NCI-H1105 (cell line): ENCODE results near the gene SIAE.

Experiments used
- DNase-seq: peaks from one replicate; lab custom pipeline; 2025; lab: John Stamatoyannopoulos, UW

SIAE gene

DNA sequence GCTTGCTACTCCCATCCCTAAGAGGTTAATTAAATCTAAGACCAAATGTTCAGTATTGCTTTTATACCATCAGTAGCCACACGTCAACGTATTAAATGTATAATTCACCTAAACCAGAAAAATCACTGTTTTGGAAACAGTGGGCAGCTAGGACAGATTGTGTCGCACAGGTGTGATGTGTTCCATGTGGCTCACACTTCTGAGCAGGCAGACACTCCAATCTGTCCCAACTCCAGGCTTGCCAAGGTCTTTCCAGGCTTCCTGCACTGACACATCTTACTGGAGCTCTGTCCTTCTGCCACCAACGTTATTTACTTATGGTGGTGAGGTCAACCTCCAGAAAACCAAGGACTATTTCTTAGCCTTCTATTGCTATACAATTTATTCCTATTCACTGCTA lies 11.4 kb downstream of the SIAE start:
- DNase-seq, result no peak

DNA sequence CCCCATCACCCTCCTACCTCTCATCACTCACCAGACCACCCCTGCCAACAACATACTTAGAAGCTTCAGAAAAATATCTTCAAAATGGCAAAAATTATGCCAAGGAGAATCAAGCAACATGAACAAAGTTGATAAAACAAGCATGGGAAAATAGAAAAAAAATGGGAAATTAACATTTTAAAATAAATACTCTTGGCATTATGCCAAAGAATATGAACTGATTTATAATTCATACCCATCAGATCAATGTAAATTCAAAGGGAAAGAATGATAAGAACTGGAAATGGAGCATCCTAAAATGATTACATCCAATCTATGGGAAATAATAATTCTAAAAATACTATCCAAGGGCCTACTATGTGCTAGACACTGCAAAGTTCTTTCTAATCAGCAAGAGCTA lies 12.0 kb downstream of the SIAE start:
- no peak for DNase-seq

DNA sequence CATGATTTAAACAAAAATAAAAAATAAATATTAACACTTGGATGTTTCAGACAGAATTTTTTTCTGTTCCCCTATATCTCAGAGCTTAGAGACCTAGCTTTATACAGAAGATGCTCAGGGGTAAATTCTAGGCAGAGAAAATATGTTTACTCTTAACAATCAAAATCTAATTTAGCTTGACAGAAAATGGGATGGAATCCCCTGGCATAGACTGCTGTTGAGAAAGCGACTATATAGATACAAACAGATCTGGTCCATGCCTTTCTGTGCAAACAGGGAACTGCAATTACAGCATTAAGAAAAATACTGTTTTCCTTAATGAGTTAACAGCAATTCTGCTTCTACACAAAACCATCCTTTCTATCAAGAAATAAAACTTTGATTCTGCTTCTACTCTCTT lies 14.6 kb downstream of the SIAE start:
- DNase-seq, result no peak

DNA sequence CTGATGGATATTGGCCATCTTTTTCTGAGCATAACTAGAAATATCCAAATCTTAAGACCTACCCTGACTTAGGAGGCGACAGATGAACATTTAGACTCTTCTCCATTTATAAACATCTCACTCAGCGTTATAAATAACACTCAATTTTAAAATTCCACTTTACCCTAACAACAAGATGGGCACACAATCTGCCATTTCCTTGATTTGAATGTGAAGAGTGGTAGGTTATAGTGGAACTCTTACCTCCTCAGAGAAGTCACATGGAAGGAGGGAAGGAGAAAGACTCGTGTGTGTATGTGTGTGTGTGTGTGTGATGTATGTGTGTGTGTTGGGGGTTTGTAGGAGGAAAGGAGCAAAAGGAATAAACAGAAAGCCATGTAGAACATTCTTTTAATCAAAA lies 15.0 kb downstream of the SIAE start:
- DNase-seq, result no peak

DNA sequence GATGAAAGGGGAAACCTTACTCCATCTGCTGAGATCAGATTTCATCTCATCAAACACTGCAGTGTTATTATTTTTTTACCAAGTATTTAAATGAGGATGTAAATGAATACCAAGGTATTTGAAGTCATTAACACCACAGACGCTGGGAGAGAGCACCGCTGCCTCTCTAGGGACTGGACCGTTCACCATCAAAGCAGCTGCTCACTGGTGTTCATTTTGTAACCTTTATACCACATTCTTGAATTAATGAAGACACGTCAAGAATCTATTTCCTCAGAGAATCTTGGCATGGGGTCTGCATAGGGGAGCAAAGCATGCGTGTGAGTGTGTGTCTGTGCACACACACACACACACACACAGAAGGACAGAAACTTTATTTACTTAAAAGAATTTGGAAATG lies 15.6 kb downstream of the SIAE start:
- peak; percentile 10 for DNase-seq

DNA sequence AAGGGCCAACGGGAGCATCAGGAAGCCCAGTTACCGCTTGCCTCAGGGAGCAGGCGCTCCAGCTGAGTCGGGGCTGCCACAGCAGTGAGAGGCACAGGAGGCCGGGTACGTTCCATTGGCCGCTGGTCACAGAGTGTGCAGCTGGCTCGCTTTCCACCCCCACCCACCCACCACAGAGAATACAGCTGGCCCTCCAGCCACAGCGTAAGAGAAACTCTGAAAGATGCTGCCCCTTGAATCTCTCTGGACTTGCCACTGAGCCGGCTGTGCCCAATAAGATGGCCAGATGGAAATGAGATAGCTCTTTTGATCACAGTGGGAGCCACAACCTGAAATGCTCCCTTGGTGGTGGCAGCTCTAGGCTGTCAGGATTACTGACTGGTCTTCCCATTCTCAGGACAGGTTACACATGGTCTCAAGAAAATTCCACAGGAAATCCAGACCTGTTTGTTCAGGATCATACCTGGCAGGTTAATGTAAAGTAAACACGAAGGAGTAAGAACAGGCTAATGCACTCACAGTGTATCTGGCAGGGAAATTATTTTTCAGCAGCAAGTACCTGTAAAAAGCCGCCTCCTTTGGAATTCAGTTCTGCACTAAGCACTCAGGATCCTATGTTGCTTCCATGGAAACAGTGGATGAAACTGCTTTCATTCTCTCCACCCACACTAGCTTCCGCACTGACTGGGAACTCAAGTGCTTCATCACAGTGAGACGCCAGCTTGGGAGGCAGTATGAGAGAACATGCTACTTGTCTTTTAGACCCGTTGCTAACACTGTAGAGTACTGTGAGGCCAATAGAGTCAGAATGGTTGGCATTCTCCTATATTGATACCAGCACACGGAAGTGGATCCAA lies 16.5 kb downstream of the SIAE start:
- DNase-seq, result peak; percentile 87

DNA sequence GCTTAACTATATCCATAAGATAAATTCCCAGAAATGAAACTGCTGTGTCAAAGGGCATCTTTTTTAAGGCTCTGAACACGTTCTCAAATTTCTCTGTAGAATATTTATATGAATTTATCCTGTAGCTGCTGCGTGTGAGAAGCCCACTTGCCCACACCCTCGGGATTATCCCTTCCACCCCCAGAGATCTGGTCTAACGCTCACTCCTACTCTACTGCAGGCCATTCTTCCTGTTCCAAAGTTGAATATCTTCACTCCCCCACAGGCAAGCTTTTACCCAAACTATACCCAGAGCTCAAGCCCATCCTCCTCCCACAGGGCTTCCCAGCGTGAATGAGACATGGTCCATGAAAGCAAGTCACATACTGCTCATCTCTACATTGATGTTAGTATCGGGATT lies 24.9 kb downstream of the SIAE start:
- no peak for DNase-seq

DNA sequence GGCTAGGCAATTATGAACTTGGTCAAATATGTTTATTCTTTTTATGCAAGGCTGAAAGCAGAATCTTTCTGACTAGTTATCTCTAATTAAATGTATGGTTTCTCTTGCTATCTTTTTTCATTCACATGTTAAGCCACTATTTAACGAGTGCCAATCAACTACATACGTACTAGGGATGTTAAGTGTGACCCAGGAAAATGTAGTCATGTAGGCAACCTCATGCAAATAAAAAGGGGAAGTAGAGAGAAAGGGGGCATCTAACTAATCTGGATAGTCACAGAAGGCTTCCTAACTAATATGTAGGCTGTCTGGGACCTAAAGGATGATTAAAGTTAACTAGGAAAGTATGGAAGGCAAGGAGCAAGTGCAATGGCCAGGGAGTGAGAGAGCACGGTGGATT lies 27.4 kb downstream of the SIAE start:
- no peak for DNase-seq

DNA sequence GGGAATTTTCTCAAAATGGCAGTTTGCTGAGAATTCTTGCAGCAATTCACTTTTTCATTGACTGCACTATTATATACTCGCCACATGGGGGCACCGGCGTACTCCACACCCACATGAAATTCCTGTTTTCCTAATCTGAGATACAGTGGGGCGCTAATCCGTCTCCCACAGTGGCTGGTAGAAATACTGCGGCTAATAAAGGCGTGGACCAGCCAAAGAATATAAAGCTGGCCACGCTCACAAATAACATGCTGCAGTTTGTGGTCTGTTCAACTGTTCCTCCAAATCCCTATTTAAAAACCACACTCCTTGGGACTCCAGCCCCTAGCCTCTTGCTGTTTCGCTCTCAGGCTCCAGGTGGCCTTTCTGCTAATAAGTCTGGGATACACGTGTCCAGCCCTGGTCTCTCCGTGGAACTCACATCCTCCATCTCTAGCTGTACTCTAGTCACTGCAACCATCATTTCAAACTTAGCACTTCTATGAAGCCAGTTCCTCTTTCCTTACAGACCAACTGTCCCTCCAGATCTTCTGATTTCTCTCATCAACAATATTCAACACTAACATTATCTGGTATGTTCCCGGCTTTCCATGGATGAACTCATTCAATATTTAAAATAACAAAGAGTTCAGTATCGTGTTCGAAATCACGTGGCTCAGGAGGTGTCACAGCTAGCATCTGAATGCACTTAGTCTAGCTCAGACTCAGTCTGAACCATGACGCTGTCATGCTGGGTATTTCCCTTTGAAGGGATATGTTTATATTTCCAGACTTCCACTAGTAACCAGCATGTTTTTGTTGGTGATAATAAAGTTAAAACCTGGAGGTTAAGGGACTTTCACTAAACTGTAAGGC lies 28.9 kb downstream of the SIAE start:
- peak; percentile 77 for DNase-seq

DNA sequence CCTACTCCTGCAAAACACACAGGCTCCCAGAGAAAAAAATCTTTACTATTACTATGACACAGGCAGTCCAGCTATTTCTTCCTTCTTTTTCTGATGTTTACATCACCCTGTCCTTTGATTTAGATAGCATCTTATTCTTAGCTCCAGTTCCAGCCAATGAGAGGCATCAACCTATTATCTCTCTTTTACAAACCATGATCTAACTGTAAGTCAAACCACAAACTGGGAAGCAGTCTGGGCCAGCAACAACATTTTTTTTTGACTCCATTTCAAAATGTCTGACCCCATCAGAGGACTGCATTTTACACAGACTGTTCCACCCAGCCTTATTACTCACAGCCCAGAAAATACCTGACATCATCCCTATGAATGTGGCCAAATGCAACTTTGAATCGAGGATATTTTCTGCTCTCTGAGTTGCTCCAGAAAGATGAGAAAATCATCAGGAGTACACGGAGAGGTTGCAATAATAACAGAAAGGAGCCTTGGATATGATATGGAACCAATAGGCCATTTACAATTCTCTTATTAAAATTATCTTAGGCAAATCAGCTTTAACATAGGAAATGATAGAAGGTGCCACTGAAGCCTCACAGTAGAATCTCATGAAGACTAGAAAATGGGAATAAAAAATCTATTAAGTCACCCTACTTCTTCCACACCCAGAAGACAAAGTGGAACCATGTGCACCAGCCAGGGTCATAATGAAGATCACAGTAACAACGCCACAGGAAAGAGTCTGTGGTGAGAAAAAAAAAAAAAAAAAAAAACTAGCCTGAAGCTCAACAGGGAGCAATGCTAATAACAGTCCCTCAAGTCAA lies 29.7 kb downstream of the SIAE start:
- DNase-seq, result no peak

DNA sequence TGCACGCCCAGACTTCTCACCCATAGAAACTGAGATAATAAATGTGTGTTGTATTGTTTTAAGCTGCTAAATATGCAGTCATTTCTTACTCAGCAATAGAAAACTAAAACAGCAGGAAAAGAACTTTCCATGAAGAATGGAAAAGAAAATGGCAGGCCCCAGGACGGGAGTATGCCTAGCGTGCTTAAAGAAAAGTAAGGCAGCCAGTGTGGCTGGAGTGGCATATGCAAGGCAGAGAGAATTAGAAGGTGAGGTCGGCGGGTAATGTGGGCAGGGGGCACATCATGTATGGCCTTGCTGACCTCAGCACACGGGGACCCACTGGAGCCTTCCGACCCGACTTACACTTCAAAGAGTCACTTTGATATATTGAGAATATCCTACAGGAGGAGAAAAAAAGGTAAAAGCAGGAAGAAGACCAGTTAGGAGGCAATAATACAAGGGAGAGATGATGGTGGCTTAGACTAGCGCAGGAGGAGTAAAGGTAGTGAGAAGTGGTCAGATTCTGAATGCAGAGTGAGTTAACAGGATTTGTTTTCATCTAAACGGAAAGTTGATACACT lies 30.4 kb downstream of the SIAE start:
- DNase-seq, result no peak

DNA sequence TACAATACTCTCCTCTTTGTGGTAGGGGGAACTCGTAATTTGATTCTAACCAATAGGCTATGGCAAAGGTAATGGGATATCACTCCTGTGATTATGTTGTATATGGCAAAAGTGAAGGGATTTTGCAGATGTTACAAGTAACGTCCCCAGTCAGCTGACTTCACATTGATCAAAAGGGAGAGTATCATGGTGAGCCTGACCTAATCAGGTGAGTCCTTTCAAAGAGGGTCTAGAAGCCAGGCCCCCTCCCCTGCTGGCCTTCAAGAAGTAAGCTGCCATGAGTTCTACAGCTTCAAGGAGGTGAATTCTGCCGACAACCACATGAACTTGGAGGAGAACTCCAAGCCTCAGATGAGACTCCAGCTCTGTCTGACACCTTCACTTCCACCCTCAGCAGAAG lies 30.9 kb downstream of the SIAE start:
- no peak for DNase-seq

DNA sequence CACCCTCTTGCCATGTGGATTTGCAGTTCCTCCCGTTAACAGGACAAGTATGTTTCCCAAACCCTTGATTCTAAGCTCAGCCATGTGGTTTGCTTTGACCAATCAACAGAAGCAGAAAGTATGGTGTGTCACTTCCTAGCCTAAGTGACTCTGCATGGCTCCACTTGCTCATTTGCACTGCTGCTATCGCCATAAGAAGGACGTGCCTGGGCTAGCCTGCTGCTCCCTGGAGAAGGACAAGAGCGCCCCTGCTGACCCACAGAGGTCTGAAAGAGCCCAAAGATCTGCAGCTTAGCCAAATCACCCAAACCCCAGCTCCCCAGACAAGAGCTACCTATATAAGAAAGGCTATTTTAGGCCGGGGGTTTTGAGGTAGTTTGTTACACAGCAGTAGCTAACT lies 32.9 kb downstream of the SIAE start:
- no peak for DNase-seq

DNA sequence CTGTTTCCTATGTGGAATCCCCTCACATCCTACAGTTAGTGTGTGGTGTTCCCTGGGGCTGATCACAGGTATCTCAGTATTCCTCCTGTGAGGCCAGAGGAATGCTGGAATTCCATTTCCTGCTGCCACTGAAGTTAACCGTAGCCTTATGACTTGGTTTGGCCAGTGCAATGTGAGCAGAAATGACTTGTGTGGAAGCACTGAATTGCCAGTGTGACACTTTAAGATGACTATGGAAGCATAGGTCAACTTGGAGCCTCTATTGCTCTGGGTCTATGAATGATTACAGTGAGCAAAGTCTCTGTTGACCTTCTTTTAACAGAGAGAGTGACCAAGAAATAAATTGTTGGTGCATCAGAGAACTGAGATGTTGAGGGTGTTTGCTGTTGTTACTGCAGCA lies 34.4 kb downstream of the SIAE start:
- DNase-seq, result no peak

DNA sequence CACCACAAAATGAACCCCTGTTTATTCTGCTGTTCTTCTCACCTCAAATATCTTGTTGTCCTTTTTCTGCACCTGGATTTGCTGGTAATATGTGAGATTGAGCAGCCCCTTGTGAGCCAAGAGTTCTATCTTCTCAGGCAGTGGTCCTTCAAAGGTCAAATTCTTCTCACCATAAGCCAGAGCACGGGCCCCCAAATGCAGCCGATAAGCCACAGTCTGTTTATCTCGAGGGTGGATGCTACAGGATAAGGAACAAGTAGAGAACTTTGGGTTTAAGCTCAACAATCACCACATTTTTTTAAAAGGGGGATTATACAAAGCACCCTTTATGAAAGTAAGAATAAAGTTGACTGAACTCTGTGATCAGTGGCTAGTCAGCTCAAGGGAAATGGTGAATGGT lies 35.0 kb downstream of the SIAE start:
- no peak for DNase-seq

DNA sequence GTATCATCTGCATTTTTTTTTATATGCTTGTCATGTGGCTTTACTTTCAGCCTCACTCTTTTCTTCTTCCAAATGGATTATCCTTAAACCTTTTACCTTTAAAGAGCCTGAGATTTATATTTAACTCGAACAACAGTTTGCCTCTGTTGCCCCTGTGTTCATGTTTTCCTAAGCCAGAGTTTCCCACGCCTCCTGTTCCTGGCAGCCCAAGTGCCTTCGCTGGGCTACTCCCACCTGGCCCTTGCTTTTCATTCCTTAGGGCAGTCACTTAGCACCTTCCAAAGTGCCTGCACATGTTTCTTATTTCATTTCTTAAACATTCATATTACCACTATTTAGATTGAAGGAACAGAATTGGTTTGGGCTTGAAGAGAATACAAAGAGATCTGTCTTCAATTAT lies 37.6 kb downstream of the SIAE start:
- no peak for DNase-seq

DNA sequence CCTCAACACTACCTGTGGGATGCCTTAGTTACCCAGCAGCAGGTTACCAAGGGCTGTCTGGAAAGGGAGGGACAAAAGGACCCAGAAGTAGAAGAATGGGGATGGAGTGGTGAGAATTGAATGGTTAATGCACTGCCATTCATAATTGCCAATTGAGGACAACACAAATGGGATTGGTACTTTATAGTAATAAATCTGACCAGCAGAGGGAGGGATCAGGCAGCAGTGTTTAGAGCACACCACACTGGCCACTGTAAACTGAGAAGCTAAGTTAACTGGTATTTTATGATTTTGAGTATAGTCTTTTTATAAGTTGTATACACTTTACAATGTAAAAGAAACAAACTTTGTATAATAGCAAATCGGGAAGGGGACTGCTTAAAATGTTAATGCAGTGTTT lies 40.2 kb downstream of the SIAE start:
- DNase-seq, result no peak

DNA sequence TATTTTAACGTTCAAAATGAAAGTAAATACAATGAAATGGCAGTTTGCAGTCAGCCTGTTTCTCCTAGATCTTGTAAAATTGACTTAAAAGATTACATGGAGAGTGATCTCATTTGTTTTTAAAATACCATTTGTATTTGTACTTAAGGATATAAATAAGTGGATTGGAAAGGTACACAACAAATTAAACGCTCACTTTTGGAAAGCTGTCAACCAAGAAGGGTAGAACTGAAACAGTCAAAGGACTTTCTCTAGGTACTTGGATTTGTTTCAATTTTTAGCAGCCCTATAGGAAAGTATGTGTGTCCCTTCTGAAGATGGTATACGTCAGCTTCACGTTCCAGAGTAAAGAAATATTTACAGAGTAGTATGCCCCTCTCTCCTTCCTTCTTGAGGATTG lies 43.6 kb downstream of the SIAE start:
- DNase-seq, result no peak

DNA sequence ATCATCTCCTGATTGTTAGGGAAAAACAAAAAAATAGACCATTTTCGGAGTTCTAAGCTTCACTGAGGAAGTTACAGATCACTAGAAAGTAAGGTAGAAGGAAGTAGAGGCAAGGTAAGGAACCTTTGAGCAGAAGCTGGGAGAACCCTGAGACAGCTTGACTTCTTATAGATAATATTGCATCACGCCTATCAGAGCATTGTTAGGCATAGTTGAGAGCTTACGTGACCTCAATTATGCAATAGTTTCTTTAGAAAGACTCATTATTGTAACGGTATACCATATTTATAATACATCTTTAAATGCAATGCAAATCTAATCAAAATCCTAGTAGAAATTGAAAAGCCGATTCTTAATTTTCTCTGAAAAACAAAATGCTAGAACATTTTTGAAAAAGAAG lies 46.0 kb downstream of the SIAE start:
- DNase-seq, result no peak

DNA sequence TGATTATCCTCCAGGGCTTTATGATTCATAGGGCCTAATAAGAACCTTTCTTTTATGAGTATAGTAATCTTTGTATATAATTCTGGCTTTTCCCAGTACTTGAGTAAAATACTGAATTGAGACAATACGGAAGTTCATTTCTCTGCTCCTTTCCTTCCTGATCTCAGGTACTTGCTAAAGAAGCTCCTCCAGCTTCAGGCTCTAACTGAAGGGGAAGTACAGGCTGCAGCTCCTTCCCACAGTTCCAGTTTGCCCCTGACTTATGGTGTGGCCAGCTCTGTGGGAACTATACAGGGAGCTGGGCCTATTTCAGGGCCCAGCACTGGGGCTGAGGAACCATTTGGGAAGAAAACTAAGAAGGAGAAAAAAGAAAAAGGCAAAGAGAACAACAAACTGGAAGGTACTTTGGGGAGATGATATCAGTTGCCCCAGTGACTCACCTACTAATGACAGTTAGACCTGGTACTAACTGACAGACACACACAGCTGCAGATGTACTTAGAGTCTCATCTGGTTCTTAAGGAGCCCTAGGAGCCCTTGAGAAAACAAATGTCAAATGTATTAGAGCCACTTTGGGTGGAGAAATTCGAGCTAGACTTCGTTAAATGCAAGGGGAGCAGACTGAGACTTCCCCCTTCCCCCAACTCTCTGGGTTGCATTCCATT lies 47.9 kb downstream of the SIAE start:
- DNase-seq, result no peak

DNA sequence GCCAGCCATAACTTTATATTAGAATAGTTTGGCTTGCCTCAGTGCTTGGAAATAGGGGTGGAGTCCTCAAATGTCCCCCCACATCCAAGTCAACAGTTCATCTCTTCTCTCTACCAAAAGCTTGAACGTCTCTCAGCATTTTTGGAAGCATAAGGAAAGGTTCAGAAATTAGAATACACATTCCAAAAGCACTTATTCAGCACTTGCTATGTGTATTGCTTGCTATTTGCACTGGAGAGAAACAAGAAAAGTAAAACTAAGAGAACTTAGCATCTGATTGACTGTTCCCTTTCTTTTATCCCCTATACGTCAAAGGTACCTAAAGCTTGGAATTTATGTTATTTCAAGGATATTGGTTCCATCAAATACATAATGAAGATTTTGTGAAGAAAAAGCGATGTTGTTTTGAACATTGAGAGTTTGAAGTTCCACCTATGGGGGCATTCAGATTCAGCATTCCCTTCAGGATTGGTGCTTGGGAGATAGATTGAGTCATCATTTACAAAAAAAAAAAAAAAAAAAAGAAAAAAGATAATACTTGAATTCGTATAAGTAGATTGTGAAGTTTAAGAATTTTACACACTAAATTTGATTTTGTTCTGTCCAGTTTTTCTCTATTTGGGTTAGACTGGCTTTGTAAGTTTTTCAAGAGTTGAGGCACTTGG lies 49.5 kb downstream of the SIAE start:
- DNase-seq, result no peak
